Measurements from ENCODE around the gene FREM2. TPM values are rescaled to one million over a fixed set of nuclear protein-coding genes. Genes with fewer than 3 reads are reported as not detected.

Gene FREM2
- total RNA-seq = 0.40 TPM

- ATAC-seq = peak; percentile 57
These were observed at the start of gene FREM2 for GRCh38 chr13:38686577-38687245. TSS of gene FREM2 (plus strand) at chr13:38687077. CDS start at chr13:38687345, 268 bp downstream.

GRCh38 chr13:38637576-38637975, 49.3 kb upstream of the FREM2 start:
- ATAC-seq = no peak

GRCh38 chr13:38641164-38641948, 45.5 kb upstream of the FREM2 start:
- no peak for ATAC-seq

- no peak for ATAC-seq
These were observed 39.6 kb upstream of the FREM2 start for GRCh38 chr13:38647312-38647711.

GRCh38 chr13:38648912-38649311, 38.0 kb upstream of the FREM2 start:
- ATAC-seq = no peak

- no peak for ATAC-seq
These were observed 30.2 kb upstream of the FREM2 start for GRCh38 chr13:38656699-38657098.

- ATAC-seq = no peak
These were observed 29.7 kb upstream of the FREM2 start for GRCh38 chr13:38657191-38657590.

GRCh38 chr13:38658906-38659305, 28.0 kb upstream of the FREM2 start:
- ATAC-seq = no peak

- ATAC-seq = no peak
These were observed 25.7 kb upstream of the FREM2 start for GRCh38 chr13:38661010-38661675.

GRCh38 chr13:38662362-38662761, 24.5 kb upstream of the FREM2 start:
- ATAC-seq = no peak

GRCh38 chr13:38664906-38665305, 22.0 kb upstream of the FREM2 start:
- peak; percentile 45 for ATAC-seq

- ATAC-seq = no peak
These were observed 19.3 kb upstream of the FREM2 start for GRCh38 chr13:38667526-38668109.

GRCh38 chr13:38669234-38669964, 17.5 kb upstream of the FREM2 start:
- no peak for ATAC-seq

- peak; percentile 29 for ATAC-seq
These were observed 16.2 kb upstream of the FREM2 start for GRCh38 chr13:38670627-38671026.

- no peak for ATAC-seq
These were observed 14.9 kb upstream of the FREM2 start for GRCh38 chr13:38671980-38672379.

GRCh38 chr13:38674208-38674607, 12.7 kb upstream of the FREM2 start:
- peak; percentile 35 for ATAC-seq

- ATAC-seq = no peak
These were observed 6.0 kb upstream of the FREM2 start for GRCh38 chr13:38680912-38681311.

- no peak for ATAC-seq
These were observed 2.2 kb upstream of the FREM2 start for GRCh38 chr13:38684714-38685113.

GRCh38 chr13:38685431-38685830, 1.4 kb upstream of the FREM2 start:
- no peak for ATAC-seq

- ATAC-seq = no peak
These were observed 802 bp upstream of the FREM2 start for GRCh38 chr13:38685974-38686576.

- ATAC-seq = peak; percentile 30
These were observed 661 bp downstream of the FREM2 start for GRCh38 chr13:38687246-38688229.
